Activated T-helper 1 cell treated with anti-CD3 and anti-CD28 coated beads, Interleukin-12 subunit alpha, Interleukin-12 subunit beta, Interleukin-2, Interleukin-4 antibody, amounts not matched to agents 30 ng/mL and 10 ng/mL and 1 ng/mL, durations not matched to agents 14 hours and 24 hours and 36 hours (primary cell): ENCODE results near the gene RAB4B. TPM values are rescaled to one million over a fixed set of nuclear protein-coding genes. Genes with fewer than 3 reads are reported as not detected.

Source experiments
- DNase-seq: peaks from one replicate; pipeline ENCODE4 v3.0.0; 2021; ENCODE audit warnings: low spot score
- H3K27ac Mint-ChIP-seq: one replicate; pipeline ENCODE4 v1.8.0; 2021; ENCODE audit warnings: mild to moderate bottlenecking, mixed read lengths
- H3K27me3 Mint-ChIP-seq: one replicate; pipeline ENCODE4 v1.8.0; 2022; ENCODE audit warnings: mild to moderate bottlenecking, moderate library complexity, mixed read lengths; ENCODE audit not compliant: insufficient read depth
- H3K36me3 Mint-ChIP-seq: one replicate; pipeline ENCODE4 v1.8.0; 2021; ENCODE audit warnings: low read depth, mixed read lengths
- H3K4me1 Mint-ChIP-seq: one replicate; pipeline ENCODE4 v1.8.0; 2021; ENCODE audit warnings: low read depth, mixed read lengths
- H3K4me3 Mint-ChIP-seq: one replicate; pipeline ENCODE4 v1.8.0; 2021; ENCODE audit warnings: mild to moderate bottlenecking, moderate library complexity, mixed read lengths
- H3K9me3 Mint-ChIP-seq: one replicate; pipeline ENCODE4 v1.8.0; 2021; ENCODE audit warnings: mixed read lengths
- intact Hi-C: fragments of 100-400 bp; cut with micrococcal nuclease; formaldehyde crosslinking; loops from one replicate; pipeline ENCODE4 v1.15.1; 2024
- total RNA-seq: library from RNA; stranded (reverse); gene quantifications from 2 replicates; pipeline ENCODE4 v1.2.3, GENCODE V29; 2022

Gene RAB4B
- total RNA-seq, 1 donor from 2014 or later, result 45.5 TPM

- intact Hi-C loops, result loop anchor here (1.0 kb wide), 8 partner anchors 8 to 465 kb away; partner anchors contain the start of genes COQ8B, NUMBL, RAB4B and SNRPA
Observed at GRCh38 chr19:40797963-40798682, 20.1 kb downstream of the RAB4B start.

GRCh38 chr19:40798683-40799557 is 20.9 kb downstream of the RAB4B start, which contains the start of gene EGLN2:
Gene EGLN2, plus strand, starts transcription at chr19:40799191. Its CDS starts 1,382 bp downstream, at chr19:40800573.
- H3K4me3 Mint-ChIP-seq, result peak within 1 kb of the TSS; percentile 97
- H3K27me3 Mint-ChIP-seq, result no peaks in the 10 kb centered on the region
- H3K27ac Mint-ChIP-seq, result peak within 1 kb of the TSS; percentile 92
- H3K9me3 Mint-ChIP-seq, result no peaks in the 10 kb centered on the region
- DNase-seq, result peak; percentile 100
- peaks cover 28% of the 10 kb centered on the region for H3K36me3 Mint-ChIP-seq
- peaks cover 61% of the 10 kb centered on the region for H3K4me1 Mint-ChIP-seq
- intact Hi-C loops, result loop anchor here (1.0 kb wide), 8 partner anchors 7 to 464 kb away; partner anchors contain the start of genes COQ8B, NUMBL, RAB4B and SNRPA

More at GRCh38 chr19:40797963-40798682, 20.1 kb downstream of the RAB4B start:
- Mint-ChIP-seq H3K27ac (peak overlapping the region; percentile 92), H3K4me1 (peaks cover 53% of the 10 kb centered on the region), H3K27me3 (no peaks in the 10 kb centered on the region), H3K4me3 (peak overlapping the region; percentile 87), H3K9me3 (no peaks in the 10 kb centered on the region), H3K36me3 (peaks cover 26% of the 10 kb centered on the region)
- peak; percentile 48 for DNase-seq

GRCh38 chr19:40799558-40800338 is 21.7 kb downstream of the RAB4B start:
- Mint-ChIP-seq H3K36me3 (peaks cover 33% of the 10 kb centered on the region), H3K9me3 (no peaks in the 10 kb centered on the region), H3K27me3 (no peaks in the 10 kb centered on the region), H3K4me3 (peak overlapping the region; percentile 97), H3K4me1 (peaks cover 69% of the 10 kb centered on the region), H3K27ac (peak overlapping the region; percentile 91)
- DNase-seq, result no peak
- intact Hi-C loops, result loop anchor here (5.0 kb wide), 1 partner anchor 553 kb away; the partner anchor contains the start of gene TGFB1

GRCh38 chr19:40800339-40800996 is 22.4 kb downstream of the RAB4B start:
- intact Hi-C loops, result loop anchor here (5.0 kb wide), 1 partner anchor 552 kb away; the partner anchor contains the start of gene TGFB1
- Mint-ChIP-seq H3K9me3 (no peaks in the 10 kb centered on the region), H3K36me3 (peaks cover 38% of the 10 kb centered on the region), H3K4me3 (peak overlapping the region; percentile 97), H3K4me1 (peaks cover 77% of the 10 kb centered on the region), H3K27ac (peak overlapping the region; percentile 91), H3K27me3 (no peaks in the 10 kb centered on the region)
- DNase-seq, result no peak

- no peaks in the 10 kb centered on the region for H3K27me3 Mint-ChIP-seq
- H3K27ac Mint-ChIP-seq, result peak overlapping the region; percentile 34
- peaks cover 37% of the 10 kb centered on the region for H3K36me3 Mint-ChIP-seq
- DNase-seq, result no peak
- peaks cover 82% of the 10 kb centered on the region for H3K4me1 Mint-ChIP-seq
- intact Hi-C loops, result loop anchor here (5.0 kb wide), 1 partner anchor 551 kb away; the partner anchor contains the start of gene TGFB1
- H3K4me3 Mint-ChIP-seq, result peak overlapping the region; percentile 97
- H3K9me3 Mint-ChIP-seq, result no peaks in the 10 kb centered on the region
Observed at GRCh38 chr19:40800997-40801377, 22.9 kb downstream of the RAB4B start.

GRCh38 chr19:40801426-40802299 is 23.6 kb downstream of the RAB4B start:
- H3K4me3 Mint-ChIP-seq, result peak overlapping the region; percentile 97

GRCh38 chr19:40802300-40803169 is 24.5 kb downstream of the RAB4B start:
- Mint-ChIP-seq H3K36me3 (peaks cover 39% of the 10 kb centered on the region), H3K27me3 (no peaks in the 10 kb centered on the region), H3K9me3 (no peaks in the 10 kb centered on the region), H3K27ac (peak overlapping the region; percentile 98), H3K4me3 (peak overlapping the region; percentile 97), H3K4me1 (peaks cover 87% of the 10 kb centered on the region)
- intact Hi-C loops, result loop anchor here (5.0 kb wide), 1 partner anchor 550 kb away; the partner anchor contains the start of gene TGFB1
- DNase-seq, result no peak

More at GRCh38 chr19:40801426-40802299, 23.6 kb downstream of the RAB4B start:
- Mint-ChIP-seq H3K4me1 (peaks cover 87% of the 10 kb centered on the region), H3K36me3 (peaks cover 34% of the 10 kb centered on the region), H3K9me3 (no peaks in the 10 kb centered on the region), H3K27me3 (no peaks in the 10 kb centered on the region), H3K27ac (peak overlapping the region; percentile 56)
- intact Hi-C loops, result loop anchor here (5.0 kb wide), 1 partner anchor 551 kb away; the partner anchor contains the start of gene TGFB1
- DNase-seq, result no peak

GRCh38 chr19:40803170-40803856 is 25.3 kb downstream of the RAB4B start:
- H3K4me1 Mint-ChIP-seq, result peaks cover 86% of the 10 kb centered on the region

GRCh38 chr19:40803857-40804782 is 26.1 kb downstream of the RAB4B start:
- Mint-ChIP-seq H3K4me3 (peak overlapping the region; percentile 97), H3K4me1 (peaks cover 81% of the 10 kb centered on the region), H3K27ac (peak overlapping the region; percentile 98), H3K36me3 (peaks cover 47% of the 10 kb centered on the region), H3K9me3 (no peaks in the 10 kb centered on the region), H3K27me3 (no peaks in the 10 kb centered on the region)
- peak; percentile 66 for DNase-seq
- intact Hi-C loops, result loop anchor here (5.0 kb wide), 1 partner anchor 548 kb away; the partner anchor contains the start of gene TGFB1

More at GRCh38 chr19:40803170-40803856, 25.3 kb downstream of the RAB4B start:
- Mint-ChIP-seq H3K4me3 (peak overlapping the region; percentile 97), H3K9me3 (no peaks in the 10 kb centered on the region), H3K27ac (peak overlapping the region; percentile 98), H3K27me3 (no peaks in the 10 kb centered on the region), H3K36me3 (peaks cover 45% of the 10 kb centered on the region)
- intact Hi-C loops, result loop anchor here (5.0 kb wide), 1 partner anchor 549 kb away; the partner anchor contains the start of gene TGFB1
- no peak for DNase-seq
